Mucosa of descending colon (tissue), 3 donors: Measurements from ENCODE around the gene CXorf58. TPM values are rescaled to one million over a fixed set of nuclear protein-coding genes. Genes with fewer than 3 reads are reported as not detected.
"Not testable (repeated sequence)": the region's sequence is repeated elsewhere in the genome, so short reads cannot be mapped to it uniquely, and the experiment has no call there.

Experiments used
- ATAC-seq: fragments of 200-7000 bp; cut with Tn5 transposase; one replicate; pipeline ENCODE4 v1.9.1; 2020; ENCODE audit warnings: mild to moderate bottlenecking, moderate library complexity
- DNase-seq, 3 donors: peaks; one replicate each; pipeline ENCODE4 v3.0.0-alpha.2; 2020
- H3K36me3 ChIP-seq: fragments of 200-600 bp; one replicate; pipeline ENCODE4 v1.8.0; 2021; ENCODE audit warnings: low read depth, mild to moderate bottlenecking
- H3K4me1 ChIP-seq: fragments of 200-600 bp; one replicate; pipeline ENCODE4 v1.8.0; 2021; ENCODE audit warnings: low read depth, mild to moderate bottlenecking
- H3K4me3 ChIP-seq: fragments of 200-600 bp; one replicate; pipeline ENCODE4 v1.8.0; 2021; ENCODE audit warnings: mild to moderate bottlenecking
- H3K9me3 ChIP-seq: fragments of 200-600 bp; one replicate; pipeline ENCODE4 v1.8.0; 2021; ENCODE audit warnings: mild to moderate bottlenecking
- CTCF ChIP-seq: fragments of 200-600 bp; IDR thresholded peaks from one replicate; pipeline ENCODE4 v1.8.0; 2022; ENCODE audit warnings: antibody characterized with exemption, mild to moderate bottlenecking
- intact Hi-C, 2 donors: fragments of 100-400 bp; cut with DNase I in 1 of 2; cut with micrococcal nuclease in 1 of 2; formaldehyde crosslinking; loops; one replicate each; pipeline versions ENCODE4 v1.11.0 to v1.11.1; 2022; cut with DNase I, micrococcal nuclease
- total RNA-seq, 3 donors: library from RNA; stranded (reverse); fragmentation: NEBNext Ultra II Directional in 2 of 3; extraction: Animal tissue kit (Norgen Biotek cat#: 25700) in 2 of 3; gene quantifications; one replicate each; pipeline versions ENCODE4 v1.2.1 to v1.2.4, GENCODE V29; 2021 to 2023
- donor health status: DM: no; HTN: no; CAD: no; lungs with moderate emphysema.
- donor health status: DM: no; HTN: no; CAD: no.
- donor health status: DM: no; HTN: yes; CAD: no.

CXorf58 gene
- total RNA-seq, 3 donors from 2014 or later, result not detected

GRCh38 chrX:23964191-23964590 is 56.4 kb downstream of the CXorf58 start:
- Histone ChIP-seq H3K36me3 (no peaks in the 10 kb centered on the region), H3K4me1 (no peaks in the 10 kb centered on the region), H3K9me3 (no peaks in the 10 kb centered on the region), H3K4me3 (no peak overlapping the region)
- intact Hi-C loops, result no loop called here
- TF ChIP-seq CTCF, result no peak
- ATAC-seq, result no peak
- no peak for DNase-seq

- H3K4me1 ChIP-seq, H3K9me3 ChIP-seq, intact Hi-C loops, H3K4me3 ChIP-seq, DNase-seq, ATAC-seq, H3K36me3 ChIP-seq: not testable (repeated sequence)
Measured at GRCh38 chrX:23965630-23966029, 57.8 kb downstream of the CXorf58 start.

GRCh38 chrX:23978491-23978890 is 70.7 kb downstream of the CXorf58 start:
- no peaks in the 10 kb centered on the region for H3K9me3 ChIP-seq
- no peaks in the 10 kb centered on the region for H3K4me1 ChIP-seq
- TF ChIP-seq CTCF, result no peak
- no peaks in the 10 kb centered on the region for H3K36me3 ChIP-seq
- ATAC-seq (no peak), DNase-seq (no peak)
- intact Hi-C loops, result no loop called here
- H3K4me3 ChIP-seq, result no peak overlapping the region

- DNase-seq (no peak), ATAC-seq (no peak)
- Histone ChIP-seq H3K36me3 (no peaks in the 10 kb centered on the region), H3K4me1 (no peaks in the 10 kb centered on the region), H3K4me3 (no peak overlapping the region), H3K9me3 (no peaks in the 10 kb centered on the region)
- intact Hi-C loops, result no loop called here
- no peak for TF ChIP-seq CTCF
Measured at GRCh38 chrX:23980011-23980441, 72.2 kb downstream of the CXorf58 start.

GRCh38 chrX:23981222-23981621 is 73.4 kb downstream of the CXorf58 start:
- Histone ChIP-seq H3K36me3 (no peaks in the 10 kb centered on the region), H3K9me3 (no peaks in the 10 kb centered on the region), H3K4me1 (no peaks in the 10 kb centered on the region), H3K4me3 (no peak overlapping the region)
- TF ChIP-seq CTCF, result no peak
- ATAC-seq, result no peak
- no peak for DNase-seq
- intact Hi-C loops, result no loop called here

GRCh38 chrX:23981711-23982110 is 73.9 kb downstream of the CXorf58 start:
- H3K4me3 ChIP-seq, result no peak overlapping the region
- no peaks in the 10 kb centered on the region for H3K4me1 ChIP-seq
- no peaks in the 10 kb centered on the region for H3K9me3 ChIP-seq
- intact Hi-C loops, result no loop called here
- no peak for TF ChIP-seq CTCF
- no peak for DNase-seq
- no peaks in the 10 kb centered on the region for H3K36me3 ChIP-seq
- ATAC-seq, result no peak
